ENCODE data around the gene ADIG.

Gene ADIG

GRCh38 chr20:38581013-38581412 is at the start of gene ADIG:
Gene ADIG (plus strand): TSS chr20:38581197. CDS start chr20:38581251, 54 bp downstream.
- no peak for DNase-seq (ENCODE audit: low read depth in 2 of 2)

DNA sequence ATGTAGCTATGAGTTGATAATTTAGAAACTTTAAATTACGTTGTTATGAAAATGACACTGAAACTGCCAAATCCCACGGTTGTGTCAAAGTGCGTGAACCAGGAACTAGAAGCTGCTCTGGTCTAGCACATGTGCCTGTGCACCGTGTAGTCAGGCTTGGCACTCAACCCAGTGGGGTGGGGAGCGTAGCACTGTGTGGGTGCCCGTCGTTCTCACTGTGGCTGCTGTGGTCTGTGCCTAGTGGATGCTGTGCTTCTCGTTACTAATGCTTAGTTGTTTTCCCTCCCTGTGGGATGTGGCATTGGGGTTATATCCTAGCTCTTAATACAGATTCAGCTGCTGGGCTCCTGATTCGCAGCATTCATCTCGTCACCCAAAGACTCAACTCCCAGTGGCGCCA is 46.2 kb upstream of the ADIG start:
- no peak for DNase-seq (ENCODE audit: low read depth in 2 of 2)

- no peak for DNase-seq (ENCODE audit: low read depth in 2 of 2)
These were observed 44.7 kb upstream of the ADIG start for GRCh38 chr20:38536310-38536709.

GRCh38 chr20:38537176-38537575 is 43.8 kb upstream of the ADIG start:
- DNase-seq (ENCODE audit: low read depth in 2 of 2): no peak

DNA sequence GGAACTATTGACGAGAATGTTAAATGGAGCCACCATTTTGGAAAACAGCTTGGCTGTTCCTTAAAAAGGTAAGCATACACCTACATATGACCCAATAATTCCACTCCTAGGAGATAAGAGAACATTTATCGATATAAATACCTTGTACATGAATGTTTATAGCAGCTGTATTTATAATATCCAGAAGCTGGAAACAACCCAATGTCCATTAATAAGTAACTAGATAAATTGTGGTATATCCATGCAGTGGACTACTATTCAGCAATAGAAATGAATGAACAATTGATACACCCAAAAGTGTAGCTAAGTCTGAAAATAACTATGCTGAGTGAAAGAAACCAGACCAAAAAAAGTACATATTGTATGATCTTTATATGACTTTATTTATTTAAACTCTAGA is 42.2 kb upstream of the ADIG start:
- no peak for DNase-seq (ENCODE audit: low read depth in 2 of 2)

- no peak for DNase-seq (ENCODE audit: low read depth in 2 of 2)
These were observed 37.7 kb upstream of the ADIG start for GRCh38 chr20:38543014-38543906.

- no peak for DNase-seq (ENCODE audit: low read depth in 2 of 2)
These were observed 35.2 kb upstream of the ADIG start for GRCh38 chr20:38545771-38546170.

DNA sequence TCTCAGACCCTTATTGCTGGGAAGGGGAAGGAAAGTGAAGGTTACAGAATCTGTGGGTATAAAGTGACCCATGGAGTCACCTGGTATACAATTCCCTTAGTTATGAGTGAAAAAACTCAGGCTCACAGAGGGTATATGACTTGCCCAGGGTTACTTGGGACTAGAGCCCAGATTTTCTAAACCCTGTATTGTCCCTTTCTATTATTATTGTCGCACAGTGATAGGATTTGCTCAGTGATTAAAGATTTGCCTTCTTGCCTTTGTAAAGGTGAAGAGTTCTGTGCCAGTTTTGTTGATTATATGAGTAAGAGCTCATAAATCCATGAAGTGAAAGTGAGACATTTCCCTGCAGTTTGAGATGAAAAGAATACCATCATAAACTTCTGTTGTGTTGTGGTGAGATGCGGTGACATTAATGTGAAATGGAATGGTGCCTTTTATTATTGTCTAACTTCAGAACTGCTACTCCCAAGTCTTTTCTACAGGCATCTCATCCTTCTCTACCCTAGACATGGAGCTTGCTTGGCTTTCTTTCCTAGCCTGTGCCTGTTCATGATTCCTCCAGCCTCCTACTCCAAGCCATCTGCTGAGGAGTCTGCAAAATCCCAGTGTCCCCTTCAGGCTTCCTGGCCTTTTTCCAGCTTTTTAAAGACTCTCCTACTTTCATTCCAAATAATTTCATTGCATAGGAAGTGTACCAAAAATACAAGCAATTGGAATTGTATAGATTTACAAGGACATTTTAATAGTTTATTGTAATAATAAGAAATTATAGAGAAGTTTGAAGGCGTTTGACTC is 33.5 kb upstream of the ADIG start:
- DNase-seq (ENCODE audit: low read depth in 2 of 2): no peak

- DNase-seq (ENCODE audit: low read depth in 2 of 2): no peak
These were observed 32.5 kb upstream of the ADIG start for GRCh38 chr20:38548356-38549083.

DNA sequence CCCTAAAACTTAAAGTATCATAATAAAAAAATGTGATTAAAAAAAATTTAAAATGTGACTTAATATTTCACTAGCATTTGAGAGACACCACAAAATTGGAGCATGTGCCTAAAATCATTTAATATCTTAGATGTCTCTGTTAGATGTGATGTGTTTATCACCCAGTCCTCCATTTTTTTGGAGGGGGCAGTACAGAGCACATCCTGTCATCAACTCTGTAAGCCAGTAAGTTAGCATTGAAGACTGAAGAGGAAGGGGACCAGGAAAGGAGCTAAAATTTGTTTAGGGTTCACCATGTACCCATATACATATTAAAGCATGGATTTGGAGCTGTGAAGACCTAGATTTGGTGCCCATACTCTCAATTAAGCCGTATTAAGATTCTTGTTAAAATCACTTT is 30.7 kb upstream of the ADIG start:
- DNase-seq (ENCODE audit: low read depth in 2 of 2): no peak

GRCh38 chr20:38551056-38551626 is 29.9 kb upstream of the ADIG start:
- DNase-seq (ENCODE audit: low read depth in 2 of 2): no peak

GRCh38 chr20:38554986-38555385 is 26.0 kb upstream of the ADIG start:
- no peak for DNase-seq (ENCODE audit: low read depth in 2 of 2)

- no peak for DNase-seq (ENCODE audit: low read depth in 2 of 2)
These were observed 25.6 kb upstream of the ADIG start for GRCh38 chr20:38555395-38555794.

DNA sequence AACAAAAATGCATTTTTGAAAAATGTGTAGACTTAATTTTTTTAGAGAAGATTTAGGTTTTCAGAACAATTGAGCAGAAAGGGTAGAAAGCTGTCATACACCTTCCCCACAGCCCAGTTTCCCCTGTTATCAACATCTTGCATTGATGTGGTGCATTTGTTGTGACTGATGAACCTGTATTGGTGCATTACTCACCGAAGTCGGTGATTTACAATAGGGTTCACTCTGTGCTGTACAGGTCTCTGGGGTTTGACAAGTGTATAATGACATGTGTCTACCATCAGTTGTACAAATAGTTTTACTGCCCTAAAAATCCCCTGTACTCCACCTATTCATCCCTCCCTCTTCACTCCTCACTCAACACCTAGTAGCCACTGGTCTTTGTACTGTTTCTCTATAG is 23.8 kb upstream of the ADIG start:
- DNase-seq (ENCODE audit: low read depth in 2 of 2): no peak

GRCh38 chr20:38558596-38559360 is 22.2 kb upstream of the ADIG start:
- no peak for DNase-seq (ENCODE audit: low read depth in 2 of 2)

- no peak for DNase-seq (ENCODE audit: low read depth in 2 of 2)
These were observed 21.2 kb upstream of the ADIG start for GRCh38 chr20:38559764-38560163.

GRCh38 chr20:38563802-38564431 is 17.1 kb upstream of the ADIG start:
- no peak for DNase-seq (ENCODE audit: low read depth in 2 of 2)

- DNase-seq (ENCODE audit: low read depth in 2 of 2): no peak
These were observed 16.3 kb upstream of the ADIG start for GRCh38 chr20:38564680-38565079.

GRCh38 chr20:38566036-38566598 is 14.9 kb upstream of the ADIG start:
- DNase-seq (ENCODE audit: low read depth in 2 of 2): no peak
